Stimulated activated CD8-positive, alpha-beta memory T cell treated with anti-CD3 and anti-CD28 coated beads, Interleukin-4, amount 100 ng/mL, for 4 hours (primary cell): ENCODE measurements around the gene LAMTOR3.

Source experiments
- DNase-seq, 2 donors: peaks; one replicate each; pipeline ENCODE4 v3.0.0-alpha.2; 2020; ENCODE audit warnings: low read depth in 2 of 2, low spot score in 1 of 2

Gene LAMTOR3

GRCh38 chr4:99894161-99894997, at the start of gene LAMTOR3:
LAMTOR3 (minus strand) TSS chr4:99894427; CDS start chr4:99893963, 464 bp downstream.
- DNase-seq = peak; percentile 69 to 80

GRCh38 chr4:99938243-99938753, 44.1 kb upstream of the LAMTOR3 start:
- no peak for DNase-seq

GRCh38 chr4:99934891-99935290, 40.7 kb upstream of the LAMTOR3 start:
- no peak for DNase-seq

GRCh38 chr4:99927566-99927965, 33.3 kb upstream of the LAMTOR3 start:
- no peak for DNase-seq

GRCh38 chr4:99921174-99921573, 26.9 kb upstream of the LAMTOR3 start:
- no peak for DNase-seq

- DNase-seq = no peak
These were observed 24.4 kb upstream of the LAMTOR3 start for GRCh38 chr4:99918656-99919055.

GRCh38 chr4:99917575-99917974, 23.3 kb upstream of the LAMTOR3 start:
- DNase-seq = no peak

GRCh38 chr4:99915449-99915848, 21.2 kb upstream of the LAMTOR3 start:
- DNase-seq = no peak

- DNase-seq = no peak
These were observed 771 bp upstream of the LAMTOR3 start for GRCh38 chr4:99894998-99895397.

- no peak for DNase-seq
These were observed 427 bp downstream of the LAMTOR3 start for GRCh38 chr4:99893839-99894160.

GRCh38 chr4:99893029-99893428, 1.2 kb downstream of the LAMTOR3 start:
- no peak for DNase-seq

- no peak for DNase-seq
These were observed 2.9 kb downstream of the LAMTOR3 start for GRCh38 chr4:99891351-99891750.

GRCh38 chr4:99887837-99888236, 6.4 kb downstream of the LAMTOR3 start:
- DNase-seq = no peak

GRCh38 chr4:99886146-99886545, 8.1 kb downstream of the LAMTOR3 start:
- no peak for DNase-seq

- no peak for DNase-seq
These were observed 8.5 kb downstream of the LAMTOR3 start for GRCh38 chr4:99885687-99886086.

GRCh38 chr4:99885063-99885664, 9.1 kb downstream of the LAMTOR3 start:
- no peak for DNase-seq

- DNase-seq = no peak
These were observed 14.8 kb downstream of the LAMTOR3 start for GRCh38 chr4:99879458-99879857.

- DNase-seq = no peak
These were observed 15.6 kb downstream of the LAMTOR3 start for GRCh38 chr4:99878604-99879003.

- DNase-seq = no peak
These were observed 17.3 kb downstream of the LAMTOR3 start for GRCh38 chr4:99876946-99877345.

- DNase-seq = no peak
These were observed 19.2 kb downstream of the LAMTOR3 start for GRCh38 chr4:99875071-99875470.

- no peak for DNase-seq
These were observed 21.7 kb downstream of the LAMTOR3 start for GRCh38 chr4:99872570-99872969.

- DNase-seq = no peak
These were observed 26.1 kb downstream of the LAMTOR3 start for GRCh38 chr4:99868126-99868596.
